Fibroblast of the conjunctiva (primary cell): Measurements from ENCODE around the gene OIT3.

Experiments
- DNase-seq: peaks from one replicate; pipeline ENCODE4 v3.0.0-alpha.2; 2010; ENCODE audit warnings: low read depth

OIT3 gene

DNA sequence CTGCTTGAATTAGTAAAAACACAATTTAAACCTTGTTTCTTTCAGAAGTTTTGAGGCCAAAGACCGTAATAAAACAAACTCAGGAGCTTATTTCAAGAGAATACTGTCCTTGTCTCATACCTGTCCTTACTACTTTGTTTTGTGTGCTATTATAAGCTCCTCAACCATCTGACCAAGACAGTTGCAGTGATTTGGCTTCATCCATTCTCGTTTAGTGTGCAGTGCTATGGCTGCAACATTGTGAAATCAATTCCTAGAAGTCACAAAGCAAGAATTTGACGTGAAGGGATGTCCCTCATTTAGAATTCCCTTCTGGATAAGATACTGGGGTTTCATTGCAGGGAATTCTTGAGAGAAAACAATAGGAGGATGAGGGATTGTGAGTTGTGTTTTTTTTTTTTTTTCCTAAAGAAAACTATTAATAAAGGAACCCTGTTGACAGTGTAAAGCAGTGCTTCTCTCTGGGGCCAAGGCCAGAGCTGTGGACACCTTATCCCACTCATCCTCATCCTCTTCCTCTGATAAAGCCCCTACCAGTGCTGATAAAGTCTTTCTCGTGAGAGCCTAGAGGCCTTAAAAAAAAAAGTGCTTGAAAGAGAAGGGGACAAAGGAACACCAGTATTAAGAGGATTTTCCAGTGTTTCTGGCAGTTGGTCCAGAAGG, at the start of gene OIT3:
OIT3 (plus strand) TSS at position 604 of the 663 bp plus-strand sequence. CDS start 60 bp downstream, outside the sequence.
- no peak for DNase-seq

DNA sequence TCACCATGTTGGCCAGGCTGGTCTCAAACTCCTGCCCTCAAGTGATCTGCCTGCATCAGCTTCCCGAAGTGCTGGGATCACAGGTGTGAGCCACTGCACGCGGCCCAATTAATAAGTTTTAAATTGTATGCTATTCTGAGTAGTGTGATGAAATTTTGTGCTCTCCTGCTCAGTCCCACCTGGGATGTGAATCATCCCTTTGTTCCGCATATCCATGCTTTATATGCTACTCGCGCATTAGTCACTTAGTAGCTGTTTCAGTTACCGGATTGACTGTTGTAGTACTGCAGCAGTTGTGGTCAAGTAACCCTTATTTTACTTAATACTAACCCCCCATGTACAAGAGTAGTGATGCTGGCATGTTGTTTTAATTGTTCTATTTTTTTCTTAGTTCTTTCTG, 47.3 kb upstream of the OIT3 start:
- DNase-seq, result peak; percentile 44

DNA sequence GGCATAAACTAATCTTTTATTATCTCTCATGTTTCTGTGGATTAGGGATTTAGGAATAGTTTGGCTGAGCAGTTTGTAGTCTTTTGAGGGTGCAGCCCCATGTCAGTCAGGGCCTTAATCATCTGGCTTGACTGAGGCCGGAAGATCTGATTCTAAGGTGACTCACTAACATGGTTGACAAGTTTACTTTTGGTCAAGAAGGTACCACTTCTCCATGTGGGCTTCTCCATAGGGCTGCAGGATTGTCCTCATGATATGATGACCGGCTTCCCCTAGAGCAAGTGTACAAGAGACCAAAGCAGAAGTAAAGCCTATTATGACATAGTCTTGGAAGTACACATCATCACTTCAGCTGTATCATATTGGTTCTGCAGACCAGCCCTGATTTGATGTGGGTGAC, 45.9 kb upstream of the OIT3 start:
- no peak for DNase-seq

DNA sequence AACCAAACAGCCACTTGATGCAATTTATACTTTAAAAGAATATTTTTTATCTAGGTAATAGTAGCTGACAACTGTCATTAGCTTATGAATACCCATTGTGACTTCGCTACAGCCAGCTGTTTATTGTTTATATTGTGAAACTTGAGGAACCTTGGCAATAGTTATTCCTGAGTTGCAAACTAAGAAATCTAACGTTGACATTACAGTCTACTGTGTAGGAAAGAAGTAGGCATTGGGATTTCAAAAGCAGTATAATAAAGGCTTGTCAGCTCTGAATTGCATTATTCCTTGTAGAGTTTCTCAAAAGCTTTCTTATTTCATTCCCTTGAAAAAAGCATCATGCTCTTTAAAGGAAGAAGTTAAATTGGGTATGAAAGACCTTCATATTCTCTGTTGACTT, 42.7 kb upstream of the OIT3 start:
- DNase-seq, result no peak

DNA sequence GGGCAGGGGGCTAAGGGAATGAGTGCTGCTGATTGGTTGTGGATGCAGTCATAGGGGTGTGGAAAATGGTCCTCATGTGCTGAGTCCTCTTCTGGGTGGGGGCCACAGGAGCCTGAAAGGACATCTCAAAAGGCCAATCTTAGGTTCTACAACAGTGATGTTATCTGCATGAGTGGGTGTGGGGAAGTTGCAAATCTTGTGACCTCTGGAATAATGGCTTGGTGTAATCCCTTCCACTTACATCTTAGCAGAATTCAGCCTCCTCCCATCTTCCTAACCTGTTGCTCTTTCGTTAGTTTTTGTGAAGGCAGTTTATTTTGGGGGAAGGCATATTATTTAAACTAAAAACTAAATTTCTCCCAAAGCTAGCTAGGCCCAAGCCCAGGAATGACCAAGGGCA, 42.0 kb upstream of the OIT3 start:
- no peak for DNase-seq

DNA sequence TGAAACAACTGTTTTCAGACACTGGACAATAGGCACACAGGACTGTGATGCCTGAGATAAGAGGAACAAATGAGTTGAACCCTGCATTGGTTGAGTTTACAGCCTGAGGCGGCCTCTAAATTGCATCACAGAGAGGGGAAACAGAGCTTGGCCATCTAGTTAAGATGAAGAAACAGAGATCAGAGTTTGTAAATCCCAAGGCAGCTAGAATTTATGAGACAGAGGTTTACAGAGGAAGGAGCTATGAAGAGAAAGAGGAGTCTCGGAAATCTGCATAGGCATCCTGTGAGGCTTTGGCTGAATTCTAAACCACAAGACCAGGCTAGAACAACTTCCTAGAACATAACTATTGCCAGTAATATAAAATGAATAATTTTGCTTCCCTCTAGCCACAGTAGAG, 41.0 kb upstream of the OIT3 start:
- no peak for DNase-seq

DNA sequence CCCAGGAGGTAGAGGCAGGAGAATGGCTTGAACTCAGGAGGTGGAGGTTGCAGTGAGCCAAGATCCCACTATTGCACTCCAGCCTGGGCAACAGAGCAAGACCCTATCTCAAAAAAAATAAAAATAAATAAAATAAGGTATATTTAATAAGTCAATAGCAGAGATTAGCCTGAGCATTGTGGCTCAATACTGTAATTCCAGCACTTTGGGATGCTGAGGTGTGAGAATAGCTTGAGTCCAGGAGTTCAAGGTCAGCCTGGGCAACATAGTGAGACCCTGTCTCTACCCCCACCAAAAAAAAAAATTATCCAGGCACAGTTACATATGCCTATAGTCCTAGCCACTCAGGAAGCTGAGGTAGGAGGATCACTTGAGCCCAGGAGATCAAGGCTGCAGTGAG, 38.4 kb upstream of the OIT3 start:
- DNase-seq, result no peak

DNA sequence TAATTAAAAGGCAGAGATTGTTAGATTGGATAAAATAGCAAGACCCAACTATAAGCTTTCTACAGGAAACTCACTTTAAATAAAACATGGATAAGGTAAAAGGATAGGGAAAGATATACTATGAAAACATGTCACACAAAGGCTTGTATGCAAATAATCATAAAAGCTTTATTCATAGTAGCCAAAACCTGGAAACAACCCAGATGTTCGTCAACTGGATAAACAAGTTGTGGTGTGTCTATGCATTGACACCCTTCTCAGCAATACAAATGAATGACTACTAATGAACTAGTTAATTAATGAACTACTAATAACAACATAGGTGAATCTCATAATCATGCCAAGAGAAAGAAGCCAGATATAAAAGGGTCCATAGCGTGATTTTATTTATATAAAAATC, 37.7 kb upstream of the OIT3 start:
- no peak for DNase-seq

DNA sequence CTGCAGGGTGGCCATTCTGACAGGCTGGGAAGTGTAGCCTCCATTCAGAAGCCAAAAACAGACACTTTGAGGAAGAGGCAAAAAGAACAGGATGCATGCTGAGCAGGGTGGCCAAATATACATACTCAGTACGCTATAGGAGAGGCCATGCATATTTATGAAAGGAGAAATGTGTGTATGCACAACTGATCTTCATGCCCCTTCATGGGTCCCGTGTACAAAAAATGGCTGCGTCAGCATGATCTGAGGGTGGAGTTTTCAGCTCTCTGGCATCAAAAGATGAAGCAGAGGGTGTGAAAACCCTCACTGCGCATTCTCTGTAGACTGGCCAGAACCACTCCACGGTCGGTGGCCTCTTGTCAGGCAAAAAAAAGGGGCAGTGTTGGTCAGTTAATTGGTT, 35.5 kb upstream of the OIT3 start:
- no peak for DNase-seq

DNA sequence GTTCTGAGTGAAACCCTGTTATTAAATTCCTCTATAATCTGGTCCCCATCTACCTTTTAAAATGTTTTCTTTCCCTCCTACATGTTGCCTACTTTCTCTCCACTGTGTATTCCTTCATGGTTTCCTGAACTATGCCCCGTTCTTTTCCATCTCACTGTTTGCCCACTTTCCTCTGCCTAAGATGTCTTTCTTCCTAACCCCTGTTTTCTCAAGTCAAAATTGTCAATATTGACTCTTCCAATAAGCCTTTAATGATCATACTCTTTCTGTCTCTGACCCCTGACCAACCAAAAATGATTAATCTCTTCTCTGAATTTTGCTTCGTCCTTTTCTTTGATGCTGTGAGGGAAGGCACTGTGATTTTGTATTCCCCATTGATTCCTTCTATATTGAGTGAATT, 30.6 kb upstream of the OIT3 start:
- DNase-seq, result no peak

DNA sequence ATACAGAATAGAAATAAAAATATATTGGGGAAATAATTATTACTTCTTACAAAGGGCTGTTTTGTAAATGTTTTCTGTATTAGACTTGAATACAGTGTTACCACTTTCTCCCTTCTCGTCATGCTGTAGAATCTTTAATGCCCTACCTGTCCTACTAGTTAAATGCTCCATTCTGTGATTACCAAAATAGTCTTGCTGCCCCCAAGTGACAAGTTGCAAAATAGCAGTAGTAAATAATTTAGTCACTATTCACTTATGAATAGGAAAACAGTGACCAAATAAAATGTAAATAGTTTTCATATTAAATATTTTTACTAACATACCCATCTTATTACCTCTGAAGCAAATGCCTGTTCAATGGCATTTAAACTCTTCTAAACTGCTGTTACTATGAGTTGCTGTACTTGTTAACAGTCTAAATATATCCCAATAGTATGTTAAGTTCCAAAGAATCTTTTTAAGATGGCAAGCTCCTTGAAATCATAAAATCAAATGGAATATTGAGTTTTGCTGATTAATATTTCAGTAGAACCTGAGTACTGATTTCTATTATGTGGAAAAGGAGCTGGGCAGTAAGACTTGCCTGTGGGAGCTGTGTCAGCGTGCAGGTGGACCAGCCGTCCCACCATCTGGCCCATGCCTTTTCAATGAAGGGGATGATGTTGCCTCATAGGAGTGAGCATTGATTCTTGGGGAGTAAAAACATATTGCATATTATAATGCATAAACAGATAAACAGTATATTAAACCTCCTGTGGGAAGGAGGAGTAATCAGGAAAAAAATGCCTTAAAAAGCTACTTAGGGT, 18.1 kb upstream of the OIT3 start:
- DNase-seq, result peak; percentile 10

DNA sequence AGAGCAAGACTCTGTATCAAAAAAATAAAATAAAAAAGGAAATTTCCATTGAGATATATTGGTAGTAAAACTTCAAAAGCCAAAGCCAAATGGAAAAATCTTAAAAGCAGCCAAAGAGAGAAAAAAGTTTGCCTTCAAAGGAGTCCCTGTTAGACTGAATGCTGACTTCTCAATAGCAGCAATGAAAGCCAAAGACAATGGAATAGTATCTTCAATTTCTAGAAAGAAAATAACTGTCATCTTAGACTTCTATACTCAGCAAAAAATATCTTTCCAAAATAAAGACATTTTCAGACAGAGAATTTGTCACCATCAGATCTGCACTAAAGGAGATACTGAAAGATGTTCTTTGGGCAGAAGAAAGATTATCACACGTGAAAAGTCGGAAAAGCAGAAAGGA, 14.3 kb upstream of the OIT3 start:
- DNase-seq, result no peak

DNA sequence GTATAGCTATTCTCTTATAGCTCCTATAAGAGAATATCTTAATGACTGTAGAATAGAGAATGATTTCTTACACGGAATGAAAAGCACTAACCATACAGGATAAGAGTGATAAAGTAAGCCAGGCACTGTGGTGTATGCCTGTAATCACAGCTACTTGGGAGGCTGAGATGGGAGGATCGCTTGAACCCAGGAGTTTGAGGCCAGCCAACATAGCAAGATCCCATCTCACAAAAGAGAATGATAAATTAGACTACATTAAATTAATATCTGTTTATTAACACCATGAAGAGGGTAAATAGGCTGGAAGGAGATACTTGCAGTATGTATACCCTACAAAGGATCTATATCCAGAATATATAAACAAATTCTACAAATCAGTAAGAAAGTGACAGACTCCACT, 12.2 kb upstream of the OIT3 start:
- no peak for DNase-seq

DNA sequence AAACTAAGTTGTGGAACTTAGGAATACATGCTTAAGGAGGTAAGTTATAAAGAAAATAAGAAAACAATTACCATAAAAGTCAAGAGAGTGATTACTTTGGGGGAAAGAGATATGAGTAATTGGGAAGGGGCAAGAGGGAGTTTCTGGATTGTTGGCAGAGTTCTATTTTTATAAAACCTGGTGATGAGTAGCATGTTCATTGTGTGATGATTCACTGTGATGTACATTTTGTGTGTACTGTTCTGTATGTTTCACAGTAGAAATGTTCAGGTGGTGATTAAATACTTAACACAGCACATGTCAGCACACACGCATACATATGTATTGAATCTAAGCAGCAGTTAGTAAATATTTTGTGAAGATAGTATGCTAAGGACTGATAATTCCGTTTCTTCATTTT, 9.7 kb upstream of the OIT3 start:
- no peak for DNase-seq

DNA sequence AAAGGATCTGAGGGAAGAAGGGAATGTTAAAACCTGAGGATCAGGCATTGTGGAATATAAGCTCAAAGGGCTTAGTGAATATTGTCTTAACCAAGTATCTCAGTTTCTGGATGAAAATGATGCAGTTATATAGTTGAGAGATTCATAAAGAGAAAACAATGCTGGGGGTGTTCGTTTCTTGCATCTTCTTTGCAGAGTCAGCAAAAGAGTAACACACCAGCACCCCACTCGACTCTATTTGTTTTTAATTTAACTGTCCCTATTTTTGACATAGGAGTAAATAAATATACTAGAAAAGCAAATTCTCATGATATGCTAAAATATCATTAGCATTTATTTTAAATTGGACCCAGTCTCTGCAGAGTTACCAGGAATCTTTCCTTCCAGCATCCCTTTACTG, 7.6 kb upstream of the OIT3 start:
- no peak for DNase-seq

DNA sequence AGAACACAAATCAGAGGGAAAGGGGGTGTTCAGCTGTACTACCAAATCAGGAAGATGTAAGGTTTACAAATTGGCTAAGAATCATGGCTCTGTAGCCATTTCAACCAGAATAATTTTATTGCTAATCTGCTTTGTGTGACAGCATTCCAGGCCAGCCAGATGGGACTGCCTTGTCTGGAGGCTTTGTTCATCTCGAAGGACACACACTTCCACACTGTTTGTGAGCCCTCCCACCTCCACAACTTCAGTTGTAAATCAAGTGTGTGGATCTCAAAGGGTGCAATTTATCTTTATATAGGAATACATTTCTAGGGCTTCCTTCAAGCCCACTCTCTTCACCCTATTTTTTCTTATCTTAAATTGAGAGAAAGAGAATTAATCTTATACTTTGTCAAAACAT, 6.9 kb upstream of the OIT3 start:
- DNase-seq, result no peak

DNA sequence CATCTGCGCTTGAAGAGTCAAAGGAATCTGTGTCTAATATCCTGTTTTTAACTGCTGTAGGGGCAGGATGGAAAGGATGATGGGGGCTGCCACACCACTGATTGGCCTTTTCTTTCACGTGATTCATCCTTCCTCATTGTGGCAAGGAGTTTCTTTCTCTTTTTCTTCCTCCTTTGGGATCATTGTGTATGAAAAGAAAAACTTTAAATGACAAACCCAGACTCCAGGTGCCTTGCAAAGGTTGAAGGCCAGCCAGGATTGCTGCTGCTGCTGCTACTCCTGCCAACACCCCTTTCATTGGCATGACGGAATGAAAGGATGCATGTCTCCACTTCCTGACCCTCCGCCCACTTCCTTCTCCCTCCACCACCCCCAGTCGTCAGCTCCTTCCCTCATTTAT, 6.5 kb upstream of the OIT3 start:
- DNase-seq, result no peak

DNA sequence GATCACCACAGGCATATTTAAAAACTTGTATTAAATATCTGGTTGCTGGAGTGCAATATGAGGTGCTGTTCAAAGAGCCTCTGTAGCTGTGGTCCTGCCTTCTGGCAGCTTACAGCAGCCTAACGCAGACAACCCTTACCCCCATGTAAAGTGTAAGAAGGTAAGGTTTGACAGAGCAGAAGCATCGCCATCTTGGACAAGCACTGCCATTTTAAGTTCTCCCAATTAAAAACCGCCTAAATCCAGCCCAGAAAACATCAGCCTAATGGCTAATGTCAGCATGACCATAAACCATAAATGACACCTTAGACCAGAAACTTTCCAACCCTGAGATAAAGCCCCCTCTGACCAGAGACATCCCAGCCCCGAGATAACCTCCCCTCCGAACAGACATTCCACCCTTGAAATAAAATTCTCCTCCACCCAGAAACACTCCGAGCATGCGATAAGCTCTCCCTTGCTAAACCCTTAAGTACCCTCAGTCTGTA, 5.3 kb upstream of the OIT3 start:
- DNase-seq, result no peak

DNA sequence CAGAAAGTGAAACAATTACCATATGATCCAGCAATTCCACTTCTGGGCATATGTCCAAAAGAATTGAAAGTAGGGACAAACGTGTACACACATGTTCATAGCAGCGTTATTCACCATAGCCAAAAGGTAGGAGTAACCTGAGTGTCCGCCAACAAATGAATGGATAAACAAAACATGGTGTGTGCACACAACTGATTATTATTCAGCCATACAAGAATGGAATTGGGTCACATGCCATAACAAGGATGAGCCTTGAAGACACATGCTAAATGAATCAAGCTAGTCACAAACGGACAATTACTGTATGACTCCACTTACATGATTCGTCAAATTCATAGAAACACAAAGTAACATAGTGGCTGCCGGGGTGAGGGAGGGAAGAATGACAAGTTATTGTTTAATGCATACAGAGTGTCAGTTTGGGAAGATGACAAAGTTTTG, 4.1 kb upstream of the OIT3 start:
- no peak for DNase-seq

DNA sequence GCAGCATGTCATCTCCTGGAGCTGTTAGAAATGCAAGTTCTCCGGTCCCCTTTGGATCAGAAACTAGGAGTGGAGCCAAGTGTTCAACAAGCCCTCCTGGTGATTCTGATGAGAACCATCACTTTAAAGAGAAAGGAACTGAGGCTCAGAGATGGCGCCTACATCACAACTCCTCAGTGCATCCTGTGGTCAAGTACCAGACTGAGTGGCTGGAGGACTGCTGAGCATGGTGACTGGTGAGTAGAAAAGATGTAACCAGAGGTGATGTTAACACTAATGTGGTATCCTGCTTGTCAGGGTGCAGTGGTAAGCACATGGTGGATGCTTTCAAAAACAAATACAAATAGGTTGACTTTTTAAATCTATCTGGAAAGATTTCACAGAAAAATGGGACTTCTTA, 3.5 kb upstream of the OIT3 start:
- no peak for DNase-seq

DNA sequence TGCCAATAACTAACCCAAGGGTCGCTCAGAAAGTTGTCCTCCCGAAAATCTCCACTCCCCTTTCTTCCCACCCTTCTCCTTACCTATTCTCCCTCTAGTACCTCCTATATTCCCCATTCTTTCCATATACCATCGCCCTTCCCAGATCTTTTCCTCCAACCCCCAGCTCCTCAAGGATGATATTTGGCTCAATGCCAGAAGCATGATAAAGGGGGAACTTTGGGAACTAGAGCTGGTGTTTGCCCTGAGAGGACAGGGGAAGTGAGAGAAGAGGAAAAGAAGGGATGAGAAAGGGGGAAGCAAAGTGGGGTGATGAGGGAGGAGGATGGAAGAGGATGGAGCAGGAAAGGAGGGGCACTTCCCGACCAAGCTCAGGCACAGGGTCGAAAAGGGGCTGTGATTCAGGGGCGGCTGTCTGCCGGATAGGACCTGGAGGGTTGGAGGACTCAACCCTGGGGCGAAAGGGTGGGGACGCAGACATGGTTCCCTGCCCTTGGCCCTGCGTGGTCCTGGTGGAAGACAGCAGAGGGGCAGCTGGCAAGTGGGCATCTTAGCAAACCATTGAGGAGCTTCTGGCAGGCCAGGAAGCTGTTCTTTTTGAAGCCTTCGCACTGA, 1.8 kb downstream of the OIT3 start:
- no peak for DNase-seq

DNA sequence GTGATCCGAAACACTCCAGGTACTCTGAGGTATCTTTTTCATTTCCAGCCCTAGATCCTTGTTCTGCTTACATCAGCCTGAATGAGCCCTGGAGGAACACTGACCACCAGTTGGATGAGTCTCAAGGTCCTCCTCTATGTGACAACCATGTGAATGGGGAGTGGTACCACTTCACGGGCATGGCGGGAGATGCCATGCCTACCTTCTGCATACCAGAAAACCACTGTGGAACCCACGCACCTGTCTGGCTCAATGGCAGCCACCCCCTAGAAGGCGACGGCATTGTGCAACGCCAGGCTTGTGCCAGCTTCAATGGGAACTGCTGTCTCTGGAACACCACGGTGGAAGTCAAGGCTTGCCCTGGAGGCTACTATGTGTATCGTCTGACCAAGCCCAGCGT, 5.1 kb downstream of the OIT3 start:
- no peak for DNase-seq

DNA sequence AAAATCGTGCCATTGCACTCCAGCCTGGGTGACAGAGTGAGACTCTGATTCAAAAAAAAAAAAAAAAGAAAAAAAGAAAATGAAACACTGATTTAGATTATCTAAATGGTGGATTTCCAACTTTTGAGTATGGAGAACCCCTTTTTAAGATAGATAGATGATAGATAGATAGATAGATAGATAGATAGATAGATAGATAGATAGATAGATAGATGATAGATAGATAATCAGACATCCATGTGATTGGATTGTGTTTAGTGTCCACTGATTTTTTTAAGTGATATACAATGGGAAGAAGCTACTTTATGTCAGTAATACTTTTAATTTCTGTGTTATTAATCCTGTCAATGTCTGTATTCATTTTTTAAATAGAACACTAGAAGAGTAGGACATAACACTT, 6.0 kb downstream of the OIT3 start:
- no peak for DNase-seq
